GM18867 (cell line): ENCODE data around the gene ASTN2.

Experiments
- ATAC-seq: cut with Tn5 transposase; IDR thresholded peaks from one replicate; pipeline ENCODE4 v1.9.1; 2021; ENCODE audit warnings: mild to moderate bottlenecking, moderate library complexity; ENCODE audit not compliant: unreplicated experiment

Gene ASTN2

DNA sequence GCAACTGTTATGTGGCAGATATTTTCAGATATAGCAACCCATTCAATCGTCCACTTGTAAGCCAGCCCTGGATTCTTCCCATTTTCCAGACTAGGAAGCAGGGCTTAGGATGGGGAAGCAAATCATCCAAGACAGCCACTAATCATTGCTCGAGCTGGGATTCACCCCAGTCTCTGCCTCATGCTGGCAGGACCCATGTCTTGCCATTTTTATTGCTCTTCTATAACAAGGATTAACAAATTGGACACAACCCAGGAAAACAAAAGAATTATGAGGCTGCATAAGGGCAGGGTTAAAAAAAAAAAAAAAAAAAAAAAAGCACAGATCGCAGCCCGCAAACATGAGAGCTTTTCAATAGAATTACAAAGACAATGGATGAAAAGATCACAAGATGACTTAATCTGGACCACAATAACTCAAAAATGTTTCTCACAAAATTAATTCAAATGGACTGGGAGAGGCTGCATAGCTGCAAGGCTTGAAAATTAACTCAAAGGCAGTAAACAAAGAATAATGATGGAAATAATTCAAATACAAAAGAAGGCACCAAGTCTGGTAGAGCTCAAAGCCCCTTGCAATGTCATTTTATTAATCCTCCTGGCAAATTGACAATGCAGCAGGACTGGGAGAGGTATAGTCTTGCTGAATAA, 40.7 kb downstream of the ASTN2 start:
- no peak for ATAC-seq

DNA sequence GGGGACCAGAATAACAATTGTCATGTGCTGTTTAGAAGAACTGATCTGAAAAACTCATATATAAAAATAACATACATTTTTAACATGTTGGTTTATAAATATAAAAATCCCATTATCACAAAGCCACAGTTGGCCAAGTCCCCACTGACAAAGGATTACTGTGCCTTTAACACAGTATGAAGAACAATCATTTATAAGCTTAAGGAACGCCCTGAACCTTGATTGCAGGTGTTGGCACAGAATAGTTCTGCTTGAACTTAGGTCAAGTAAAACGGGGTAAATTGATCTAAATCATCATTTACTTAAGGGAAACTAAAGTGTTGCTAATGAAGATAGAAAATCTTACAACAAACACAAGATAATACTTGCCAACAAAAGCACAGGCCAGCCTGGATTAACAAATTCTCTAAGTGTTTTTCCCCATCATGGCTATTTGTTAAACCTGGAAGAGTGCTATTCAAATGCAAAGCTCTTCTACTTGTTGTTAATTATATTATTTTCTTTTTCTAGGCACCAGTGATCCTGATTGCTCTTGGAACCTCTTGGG, 46.1 kb downstream of the ASTN2 start:
- ATAC-seq, result no peak

DNA sequence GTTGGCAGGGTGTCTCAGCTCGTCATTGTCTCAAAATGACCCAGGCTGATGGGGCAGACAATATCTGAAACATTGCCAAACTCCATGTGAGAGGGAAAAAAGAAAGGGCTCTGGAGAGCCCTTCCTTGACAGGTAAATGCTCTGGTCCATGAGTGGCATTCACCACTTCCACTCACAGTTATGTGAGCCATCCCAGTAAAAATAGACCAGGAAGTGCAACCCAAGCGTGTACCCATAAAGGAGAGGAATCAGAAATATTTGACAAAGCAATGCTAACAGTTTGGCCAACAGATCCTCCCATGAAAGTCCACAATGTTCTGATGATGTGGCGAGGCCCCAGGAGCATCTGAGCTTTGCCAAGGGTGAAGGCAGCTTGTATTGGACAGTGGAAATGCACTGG, 49.4 kb downstream of the ASTN2 start:
- ATAC-seq, result no peak

DNA sequence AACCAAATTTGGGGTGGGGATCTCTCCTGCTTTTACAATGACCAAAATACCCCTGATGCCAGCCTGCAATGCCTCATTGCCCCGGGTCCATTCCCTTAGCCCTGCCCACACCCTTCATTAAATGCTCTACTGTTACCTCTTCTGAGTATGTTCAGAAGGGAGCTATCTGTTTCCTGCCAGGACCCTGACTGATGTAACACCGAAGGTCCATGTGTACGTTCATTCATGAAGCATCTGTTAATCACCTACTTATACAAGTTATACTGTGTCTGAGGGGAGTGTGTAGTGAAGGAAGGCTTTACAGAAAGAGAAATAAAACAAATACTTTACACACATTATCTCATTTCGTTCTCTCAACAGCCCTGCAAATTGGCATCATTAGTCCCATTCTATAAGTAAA, 51.9 kb downstream of the ASTN2 start:
- ATAC-seq, result no peak

DNA sequence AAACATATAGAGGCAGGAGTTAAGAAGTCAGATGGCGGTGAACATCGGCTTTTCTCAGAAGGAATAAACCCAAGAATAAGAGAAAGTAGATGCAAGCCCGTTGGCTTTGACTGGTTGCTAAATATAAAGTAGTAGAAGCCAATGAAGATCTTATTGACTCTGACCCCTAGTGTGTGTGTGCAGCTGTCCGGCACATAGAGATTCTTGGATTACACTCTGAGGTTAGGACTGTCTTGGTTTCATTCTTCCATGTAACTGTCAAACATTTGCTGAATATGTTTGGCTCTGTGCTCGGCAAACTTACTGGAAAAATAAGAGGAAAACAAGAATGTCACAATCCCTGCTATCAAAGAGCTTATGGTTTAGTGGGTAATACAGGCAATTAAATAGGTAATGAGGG, 54.9 kb downstream of the ASTN2 start:
- ATAC-seq, result no peak

DNA sequence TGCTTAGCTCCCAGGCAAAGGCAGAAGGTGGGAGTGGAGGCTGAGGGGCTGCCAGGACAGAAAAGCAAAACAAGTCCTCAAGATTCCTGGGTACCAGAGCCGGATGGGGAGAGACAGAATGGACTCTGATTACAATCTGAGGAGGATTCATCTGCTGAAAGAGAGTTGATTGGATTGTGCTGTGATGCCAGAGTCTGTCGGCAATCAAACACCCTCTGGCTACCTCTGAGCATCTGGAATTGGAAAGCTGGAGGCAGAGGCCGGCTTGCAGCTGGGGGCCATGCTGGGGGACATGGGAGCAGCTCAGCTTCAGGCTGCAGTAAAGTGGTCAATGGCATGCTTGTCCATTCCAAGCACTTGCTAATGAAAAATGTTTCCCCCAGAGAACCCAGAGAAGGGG, 59.3 kb downstream of the ASTN2 start:
- ATAC-seq, result no peak

DNA sequence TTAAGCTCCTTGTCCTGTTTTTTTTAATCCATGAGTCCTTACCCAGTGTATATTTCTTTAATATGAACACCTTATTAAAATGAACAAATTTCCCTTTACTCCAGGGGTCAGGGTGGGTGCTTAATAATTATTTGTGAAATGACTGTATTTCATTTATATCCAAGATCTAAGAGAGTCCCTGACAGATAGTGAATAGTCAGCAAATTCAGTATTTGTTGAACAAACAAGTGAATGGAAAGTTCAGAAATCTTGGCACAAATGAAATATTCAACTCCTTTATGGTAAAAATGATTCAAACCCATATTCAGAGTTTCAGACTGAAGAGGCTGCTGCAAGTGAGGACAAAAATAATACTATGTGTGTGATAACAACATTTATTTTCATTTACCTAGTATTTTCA, 59.9 kb downstream of the ASTN2 start:
- ATAC-seq, result no peak

DNA sequence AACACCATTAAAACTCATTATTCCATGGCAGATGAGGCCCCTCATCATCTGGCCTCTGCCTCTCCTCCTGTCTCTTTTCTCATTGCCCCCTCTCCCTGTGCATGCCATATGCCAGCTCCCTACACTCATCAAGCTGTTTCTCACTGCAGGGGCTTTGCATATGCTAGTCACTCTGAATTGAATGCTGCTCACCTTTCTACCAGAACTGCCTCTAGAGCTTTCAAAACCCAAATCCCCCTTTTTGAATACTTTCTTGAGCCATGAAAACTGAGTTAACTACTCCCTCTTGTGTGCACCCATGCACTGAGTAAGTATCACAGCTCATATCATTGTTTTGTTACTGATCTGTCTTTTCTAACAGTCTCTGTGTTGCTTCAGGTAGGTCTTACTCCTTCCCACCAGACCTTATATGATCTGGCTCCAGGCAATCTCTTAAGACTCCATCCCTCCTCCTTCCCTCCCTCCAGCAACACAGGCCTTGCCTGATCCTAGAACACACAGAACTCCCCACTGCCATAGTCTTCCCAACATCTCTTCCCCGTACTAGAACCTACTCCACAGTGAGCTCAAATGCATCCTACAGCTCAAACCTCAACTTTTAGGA, 60.5 kb downstream of the ASTN2 start:
- no peak for ATAC-seq

DNA sequence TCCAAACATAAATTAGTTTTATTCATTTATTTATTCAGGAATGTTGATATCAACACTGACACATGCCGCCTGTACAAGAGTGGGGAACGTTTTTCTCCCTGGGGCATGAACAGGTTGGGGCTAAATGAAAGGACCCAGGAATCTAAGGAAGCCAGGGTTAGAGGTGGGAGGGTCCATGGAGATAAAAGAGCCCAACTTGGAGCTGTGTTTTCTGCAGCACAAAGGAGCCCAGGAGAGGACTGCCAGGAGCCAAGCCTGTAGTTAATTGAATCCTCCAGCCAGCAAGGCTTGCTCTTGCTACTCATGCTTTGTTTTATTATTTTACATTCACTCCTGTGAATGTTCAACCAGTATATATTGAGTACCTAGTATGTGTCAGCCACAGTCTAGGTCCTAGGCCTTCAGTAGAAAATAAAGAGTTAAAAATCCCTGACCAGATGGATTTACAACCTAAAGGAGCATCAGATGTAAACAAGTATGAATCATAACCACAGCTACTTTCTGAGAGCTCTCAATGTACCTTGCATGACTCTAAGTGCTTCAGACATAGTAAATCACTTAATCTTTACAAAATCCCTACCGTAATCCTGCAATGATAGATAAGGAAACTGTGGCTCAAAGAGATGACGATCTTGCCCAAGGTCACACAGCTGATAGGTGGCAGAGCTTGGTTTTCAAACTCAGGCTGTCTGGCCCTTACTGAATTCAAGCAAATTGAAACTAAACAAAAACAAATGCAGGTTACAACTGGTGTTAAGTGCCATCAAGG, 69.8 kb downstream of the ASTN2 start:
- no peak for ATAC-seq

DNA sequence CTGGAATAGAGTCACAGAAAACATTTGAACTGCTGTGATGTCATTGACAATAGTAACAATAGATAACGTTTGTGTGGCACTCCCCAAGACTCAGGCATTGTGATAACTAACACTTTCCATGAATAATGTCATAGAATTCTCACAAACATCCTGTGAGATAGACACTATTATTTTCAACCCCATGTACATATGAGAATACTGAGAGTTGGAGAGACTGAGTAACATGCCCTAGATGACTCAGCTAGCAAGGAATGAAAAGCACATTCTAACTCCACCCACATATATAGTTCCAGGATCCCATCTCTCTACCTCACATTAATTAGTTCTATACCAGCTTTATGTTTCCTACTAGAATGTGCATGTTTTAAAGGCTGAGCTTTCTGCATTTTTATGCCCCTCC, 71.4 kb downstream of the ASTN2 start:
- no peak for ATAC-seq

DNA sequence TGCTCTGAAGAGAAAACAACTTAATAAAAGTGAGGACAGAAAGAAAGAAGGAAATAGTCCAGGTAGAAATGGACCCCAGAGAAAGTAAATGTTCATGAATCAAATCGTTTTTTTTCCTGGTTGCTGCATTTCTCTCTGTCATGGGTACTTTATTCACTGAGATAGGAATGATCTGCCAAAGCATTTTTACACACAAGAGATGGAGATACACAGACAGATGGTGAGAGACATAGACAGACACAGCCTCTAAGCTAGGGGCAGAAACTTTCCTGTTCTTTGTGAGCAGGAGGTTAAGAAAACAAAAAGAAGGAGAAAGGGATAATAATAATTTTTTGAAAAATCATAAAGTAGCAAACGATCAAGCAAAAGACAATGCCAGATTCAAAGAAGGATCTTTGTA, 73.7 kb downstream of the ASTN2 start:
- no peak for ATAC-seq

DNA sequence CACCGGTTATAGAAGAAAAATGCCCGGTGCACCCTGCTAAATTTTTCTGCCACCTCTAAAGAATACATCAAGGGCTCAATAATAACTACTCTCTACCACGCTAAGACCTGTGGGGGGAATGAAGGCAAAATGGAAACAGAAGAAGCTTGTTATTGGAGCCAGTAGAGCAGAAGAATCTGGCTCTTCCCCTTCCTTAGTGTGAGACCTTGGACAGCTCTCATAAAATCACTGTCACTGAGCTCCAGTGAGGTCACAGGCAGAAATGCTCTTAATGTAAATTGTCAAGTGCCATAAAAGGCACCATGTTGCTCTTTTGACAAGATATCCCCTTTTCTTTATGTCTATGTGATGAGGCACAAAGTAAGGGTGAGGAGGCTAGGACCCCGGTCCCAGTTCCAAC, 74.4 kb downstream of the ASTN2 start:
- no peak for ATAC-seq

DNA sequence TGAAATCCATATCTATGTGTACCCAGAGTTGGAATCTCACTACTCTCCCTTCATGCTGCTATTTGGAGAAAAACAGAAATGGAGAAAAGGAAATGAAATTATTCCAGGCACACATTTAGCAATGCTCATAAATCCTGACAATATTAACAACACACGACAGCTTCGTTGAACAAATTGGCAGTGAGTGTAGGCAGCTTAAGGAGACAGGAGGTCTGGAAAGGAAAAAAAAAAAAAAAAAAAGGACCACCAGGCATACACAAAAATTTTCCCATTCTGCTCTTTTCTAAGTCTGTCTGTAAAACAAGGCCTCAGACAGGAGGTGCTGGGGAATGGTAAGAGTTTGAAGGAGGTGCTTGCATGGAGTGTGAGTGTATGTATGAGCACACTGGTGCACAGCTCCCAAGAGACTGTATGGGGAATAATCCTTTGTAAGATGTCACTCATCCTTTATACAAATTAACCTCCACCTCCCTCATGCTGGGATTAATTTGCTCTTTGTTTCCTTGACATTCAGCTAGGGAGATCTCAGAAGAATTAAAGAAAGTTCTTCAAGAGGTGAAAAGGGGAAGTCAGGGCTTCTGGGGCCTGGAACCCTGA, 78.9 kb downstream of the ASTN2 start:
- no peak for ATAC-seq

DNA sequence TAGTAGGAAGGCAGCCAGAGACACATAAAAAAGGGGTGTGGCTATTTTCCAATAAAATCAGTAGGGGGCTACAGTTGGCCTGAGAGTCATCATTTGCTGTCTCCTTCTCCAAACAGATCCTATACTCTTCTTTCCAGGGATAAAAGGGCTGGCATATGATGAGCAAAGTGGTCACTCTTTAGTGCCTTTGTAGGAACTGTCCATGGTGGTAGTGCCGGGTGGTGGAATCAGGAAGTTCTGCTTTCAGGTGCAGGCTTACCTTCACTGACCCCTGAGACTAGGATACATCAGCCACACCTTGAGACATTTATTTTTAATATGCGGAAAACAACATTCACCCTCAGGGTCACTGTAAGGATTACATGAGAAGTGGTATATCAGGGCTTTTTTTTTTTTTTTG, 80.8 kb downstream of the ASTN2 start:
- ATAC-seq, result no peak

DNA sequence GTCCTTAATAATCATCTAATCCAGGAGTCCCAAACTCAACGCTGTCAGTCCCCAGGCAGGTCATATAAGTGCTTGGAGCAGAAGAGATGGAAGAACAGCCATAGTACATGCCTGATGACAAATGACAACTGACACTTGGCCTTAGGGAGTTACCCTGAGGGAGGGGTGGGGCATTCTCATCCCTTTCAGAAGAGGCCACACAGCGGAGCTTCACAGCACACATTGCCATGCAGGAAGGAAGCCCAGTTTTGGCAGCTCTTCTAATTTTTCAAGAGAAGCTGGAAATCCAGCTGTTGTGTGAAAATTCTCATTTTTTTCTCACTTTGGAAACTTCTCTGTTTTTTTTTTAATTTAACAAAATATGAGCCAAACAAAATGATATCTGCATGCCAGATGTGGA, 89.0 kb downstream of the ASTN2 start:
- ATAC-seq, result no peak

DNA sequence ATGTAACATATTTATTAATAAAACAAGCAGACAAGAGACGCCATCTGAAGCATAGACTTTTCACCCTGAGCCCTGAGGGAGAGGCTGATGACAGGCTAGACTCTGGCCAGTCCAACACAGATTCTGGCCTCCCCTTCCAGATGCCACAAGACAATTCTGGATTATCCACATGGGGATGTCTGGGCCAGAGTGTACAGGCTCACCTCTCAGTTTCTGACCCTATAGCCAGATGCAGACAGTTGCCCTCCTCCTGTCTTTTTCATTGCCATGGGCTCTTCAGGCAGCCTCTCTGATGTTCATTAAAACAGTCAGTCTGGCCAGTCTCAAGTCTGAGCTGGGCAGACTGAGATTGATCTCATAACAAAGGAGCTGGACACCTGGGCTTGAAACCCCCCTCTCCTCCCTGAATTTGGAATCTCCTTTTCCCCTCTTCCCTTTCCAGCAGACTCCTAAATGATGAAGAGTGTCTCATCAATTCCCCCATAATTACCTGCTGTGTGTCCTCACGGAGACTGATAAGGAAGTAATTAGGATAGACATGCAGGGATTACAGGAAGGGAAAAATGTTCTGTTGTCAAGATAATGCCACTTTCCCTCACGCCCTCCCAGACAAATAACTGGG, 89.6 kb downstream of the ASTN2 start:
- ATAC-seq, result no peak

DNA sequence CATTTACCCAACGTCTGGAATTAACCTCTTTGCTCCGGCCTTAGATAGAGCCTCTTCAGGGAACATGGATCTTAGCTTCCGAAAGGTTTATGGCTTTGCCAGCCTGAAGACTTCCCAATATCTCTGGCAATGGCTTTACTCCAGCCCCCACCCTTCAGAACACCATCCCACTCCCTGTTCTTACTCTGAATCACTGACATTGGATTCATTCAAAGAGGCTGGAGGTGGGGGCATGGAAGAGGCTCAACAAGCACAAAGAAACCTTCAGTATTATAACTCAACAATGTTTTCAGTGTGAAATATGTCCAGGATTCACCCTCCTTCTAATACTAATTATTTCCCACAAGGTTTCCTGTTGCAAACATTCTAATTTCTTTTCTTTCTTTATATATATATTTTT, 91.5 kb downstream of the ASTN2 start:
- ATAC-seq, result no peak

DNA sequence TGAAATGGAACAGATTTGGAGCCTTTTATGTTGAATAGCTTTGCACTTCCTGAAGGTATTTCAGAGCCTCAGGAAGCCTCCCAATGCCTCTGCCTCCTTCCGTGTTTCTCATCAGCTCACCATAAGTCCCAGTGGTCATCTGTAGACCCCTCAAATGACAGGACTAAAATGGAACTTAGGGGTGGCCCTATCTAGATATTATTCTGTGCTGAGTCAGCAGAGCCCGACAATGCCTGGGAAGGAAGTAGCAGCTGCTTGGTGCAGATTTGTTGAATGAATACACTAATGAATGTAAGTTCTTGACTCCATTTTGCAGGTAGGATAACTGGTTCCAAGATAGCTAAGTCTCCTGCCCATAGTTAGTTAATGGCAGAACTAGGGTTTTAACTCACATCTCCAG, 97.7 kb downstream of the ASTN2 start:
- ATAC-seq, result no peak

DNA sequence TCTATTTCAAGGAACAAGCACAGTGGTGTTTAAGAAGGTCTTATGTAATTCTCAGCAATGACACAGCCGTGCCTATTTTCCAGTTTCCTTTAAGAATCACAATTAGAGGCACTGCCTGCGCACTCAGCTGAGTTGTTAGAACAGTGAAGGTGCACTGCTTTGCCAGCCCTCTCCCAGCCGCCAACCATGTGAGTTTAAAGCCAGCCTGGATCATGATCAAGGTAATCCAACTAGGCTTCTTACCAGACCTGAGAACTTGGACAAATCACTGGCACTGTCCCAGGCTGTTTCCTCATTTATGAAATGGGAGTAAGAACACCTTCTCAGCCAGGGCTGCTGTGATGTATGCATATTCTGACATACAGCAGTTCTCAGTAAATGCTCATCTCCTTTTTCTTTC, 99.6 kb downstream of the ASTN2 start:
- no peak for ATAC-seq

DNA sequence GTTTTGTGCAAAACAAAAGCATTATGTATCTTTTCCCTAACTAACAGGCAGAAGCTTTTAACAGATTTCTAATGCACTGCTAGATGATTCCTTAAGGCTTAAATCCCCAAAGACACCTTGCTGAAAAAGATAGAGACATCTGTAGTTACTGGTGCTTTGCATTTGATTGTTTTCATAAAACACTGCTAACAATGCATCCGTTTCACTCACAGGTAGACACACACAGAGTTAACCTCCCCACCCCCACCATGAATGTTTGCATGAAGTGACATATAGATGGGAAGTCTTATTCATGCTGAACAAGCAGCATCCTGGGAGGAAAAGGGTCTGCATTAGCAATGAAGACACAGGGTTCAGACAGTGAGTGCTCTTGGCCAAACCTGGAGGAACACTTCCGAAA, 100.9 kb downstream of the ASTN2 start:
- no peak for ATAC-seq

DNA sequence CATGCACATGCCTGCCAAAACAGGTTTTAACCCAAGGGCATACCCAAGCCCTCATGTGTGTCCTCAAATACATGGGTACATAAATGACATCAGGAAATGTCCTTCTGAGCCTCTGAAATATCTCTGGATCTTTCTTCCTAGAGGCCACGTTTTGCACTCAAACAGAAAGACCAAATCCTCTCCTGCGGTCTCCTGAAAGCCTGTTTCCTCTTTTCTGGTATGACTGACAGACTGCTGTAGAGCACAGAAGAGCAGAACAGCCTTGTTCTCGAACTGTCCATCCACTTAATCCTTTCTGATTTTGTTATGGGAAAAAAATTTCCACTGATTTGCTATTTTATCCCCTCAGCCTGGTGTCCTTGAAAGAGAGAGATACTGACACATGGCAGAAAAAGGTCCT, 107.2 kb downstream of the ASTN2 start:
- no peak for ATAC-seq
